Right lobe of liver (tissue), 4 donors: Measurements from ENCODE around the gene AP1S3.

Experiments
- POLR2A ChIP-seq: fragments of 450-650 bp; IDR thresholded peaks from one replicate; pipeline ENCODE4 v1.6.1; 2017; ENCODE audit warnings: antibody characterized with exemption, mild to moderate bottlenecking
- TF ChIP-seq, protein P1 (sequence below), 4 donors: fragments of 200-600 bp in 3 of 4; fragments of 450-650 bp in 1 of 4; IDR thresholded peaks; one replicate each; pipeline versions ENCODE4 v1.5.1 to v1.8.0; 2016 to 2022; ENCODE audit warnings: antibody characterized with exemption in 4 of 4, mild to moderate bottlenecking in 2 of 4
- donor health status: DM: no; HTN: no; CAD: no.
- donor health status: DM: no; HTN: no; CAD: no.
- donor health status: DM: no; HTN: yes; CAD: no.

DNA sequence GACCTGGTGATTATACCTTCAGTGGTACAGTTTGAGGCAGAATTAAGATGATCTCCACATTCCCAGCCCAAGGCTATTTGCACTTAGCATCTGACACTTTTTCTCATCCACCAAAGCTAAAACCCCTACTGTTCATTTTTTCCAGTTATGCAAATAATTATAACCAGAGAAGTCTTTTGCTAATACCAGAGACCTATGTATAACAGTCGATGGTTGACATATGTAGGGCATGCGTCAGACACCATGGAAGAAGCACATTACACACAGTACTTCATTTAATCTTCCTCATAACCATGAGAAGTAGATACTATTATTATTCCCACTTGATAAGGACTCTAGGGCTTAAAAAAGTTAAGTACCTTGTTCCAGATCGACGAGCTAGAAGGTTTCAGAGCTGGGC, 36.5 kb downstream of the AP1S3 start:
- no peak for TF ChIP-seq POLR2A
- TF ChIP-seq, protein P1, sequence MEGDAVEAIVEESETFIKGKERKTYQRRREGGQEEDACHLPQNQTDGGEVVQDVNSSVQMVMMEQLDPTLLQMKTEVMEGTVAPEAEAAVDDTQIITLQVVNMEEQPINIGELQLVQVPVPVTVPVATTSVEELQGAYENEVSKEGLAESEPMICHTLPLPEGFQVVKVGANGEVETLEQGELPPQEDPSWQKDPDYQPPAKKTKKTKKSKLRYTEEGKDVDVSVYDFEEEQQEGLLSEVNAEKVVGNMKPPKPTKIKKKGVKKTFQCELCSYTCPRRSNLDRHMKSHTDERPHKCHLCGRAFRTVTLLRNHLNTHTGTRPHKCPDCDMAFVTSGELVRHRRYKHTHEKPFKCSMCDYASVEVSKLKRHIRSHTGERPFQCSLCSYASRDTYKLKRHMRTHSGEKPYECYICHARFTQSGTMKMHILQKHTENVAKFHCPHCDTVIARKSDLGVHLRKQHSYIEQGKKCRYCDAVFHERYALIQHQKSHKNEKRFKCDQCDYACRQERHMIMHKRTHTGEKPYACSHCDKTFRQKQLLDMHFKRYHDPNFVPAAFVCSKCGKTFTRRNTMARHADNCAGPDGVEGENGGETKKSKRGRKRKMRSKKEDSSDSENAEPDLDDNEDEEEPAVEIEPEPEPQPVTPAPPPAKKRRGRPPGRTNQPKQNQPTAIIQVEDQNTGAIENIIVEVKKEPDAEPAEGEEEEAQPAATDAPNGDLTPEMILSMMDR (IDR thresholded peaks at IDR 0.05): no peak
